HG03025 (cell line): Measurements from ENCODE around the gene STIMATE.

Experiments used
- ATAC-seq: cut with Tn5 transposase; IDR thresholded peaks from one replicate; pipeline ENCODE4 v1.9.1; 2021; ENCODE audit warnings: mild to moderate bottlenecking, moderate library complexity; ENCODE audit not compliant: unreplicated experiment, low FRiP score

The STIMATE gene

DNA sequence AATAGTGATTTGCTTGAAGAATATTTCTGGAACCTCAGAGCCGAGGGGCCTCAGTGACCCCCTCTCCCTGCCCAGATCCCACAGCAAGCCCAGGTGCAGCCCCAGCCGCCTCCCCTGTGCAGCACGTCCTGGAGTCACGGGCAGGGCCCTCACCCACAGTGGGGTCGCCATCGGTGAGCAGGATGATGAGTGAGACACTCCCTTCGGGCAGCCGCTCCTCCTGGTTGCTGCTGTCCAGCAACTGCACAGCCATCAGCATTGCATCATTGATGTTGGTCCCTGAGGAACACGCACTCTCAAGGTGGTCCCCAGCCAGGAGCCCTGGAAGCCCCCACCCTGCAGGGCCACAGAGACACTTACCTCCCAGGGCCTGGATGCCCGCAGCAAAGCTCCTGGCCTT, 73.3 kb downstream of the STIMATE start:
- ATAC-seq: no peak

DNA sequence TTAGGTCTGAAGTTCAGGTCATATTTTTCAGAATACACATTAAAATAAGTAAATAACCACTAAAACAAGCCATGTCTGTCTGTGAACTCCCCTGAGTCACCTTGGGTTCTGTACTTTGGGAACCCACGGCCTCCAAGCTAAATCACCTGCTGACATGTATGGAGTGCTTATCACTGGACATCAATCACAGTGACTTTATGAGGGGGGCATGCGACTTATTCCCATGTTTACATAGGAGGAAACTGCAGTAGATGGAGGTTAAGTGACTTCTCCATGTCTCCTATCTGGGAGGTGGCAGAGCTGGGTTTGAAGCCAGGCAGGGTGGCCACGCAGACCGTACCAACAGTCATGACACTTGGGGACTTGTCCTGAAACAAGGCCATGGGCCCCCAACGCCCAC, 75.0 kb downstream of the STIMATE start:
- no peak for ATAC-seq

DNA sequence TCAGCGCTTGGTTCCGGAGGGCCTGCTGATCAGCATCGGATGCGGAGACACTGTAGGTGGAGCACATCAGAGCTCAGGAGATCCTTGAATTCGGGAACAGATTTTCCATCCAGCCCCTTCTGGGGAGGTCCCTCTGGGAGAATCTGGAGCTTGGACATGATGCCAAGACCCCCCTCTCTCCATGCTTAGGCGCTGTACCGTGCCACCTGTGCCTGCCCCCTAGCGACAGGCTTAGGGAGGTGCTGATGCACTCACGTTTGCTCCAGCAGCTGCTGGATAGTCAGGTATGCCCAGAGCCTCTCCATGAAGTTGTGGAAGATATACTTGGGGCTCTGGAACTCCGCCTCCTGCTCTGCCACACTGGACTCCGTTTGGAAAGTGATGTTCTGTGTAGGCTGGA, 76.6 kb downstream of the STIMATE start:
- no peak for ATAC-seq

DNA sequence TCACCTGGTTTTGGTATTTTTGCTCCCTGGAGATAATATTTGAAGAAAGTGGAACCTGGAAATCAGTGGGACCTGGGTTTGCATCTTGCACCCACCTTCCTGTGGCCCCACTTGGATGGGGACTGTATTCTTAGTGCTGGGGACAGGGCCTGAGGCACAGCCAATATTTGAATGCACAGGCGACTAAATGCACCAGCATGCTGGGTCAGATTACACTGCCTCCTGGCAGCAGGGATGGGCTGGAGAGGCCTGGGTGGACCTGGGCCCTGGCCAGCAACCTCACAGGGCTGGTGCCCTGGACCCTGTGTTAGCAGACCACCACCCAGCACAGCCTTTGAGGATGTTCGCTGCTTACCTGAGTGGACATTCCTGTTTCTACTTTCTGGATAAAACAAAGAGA, 77.4 kb downstream of the STIMATE start:
- no peak for ATAC-seq

DNA sequence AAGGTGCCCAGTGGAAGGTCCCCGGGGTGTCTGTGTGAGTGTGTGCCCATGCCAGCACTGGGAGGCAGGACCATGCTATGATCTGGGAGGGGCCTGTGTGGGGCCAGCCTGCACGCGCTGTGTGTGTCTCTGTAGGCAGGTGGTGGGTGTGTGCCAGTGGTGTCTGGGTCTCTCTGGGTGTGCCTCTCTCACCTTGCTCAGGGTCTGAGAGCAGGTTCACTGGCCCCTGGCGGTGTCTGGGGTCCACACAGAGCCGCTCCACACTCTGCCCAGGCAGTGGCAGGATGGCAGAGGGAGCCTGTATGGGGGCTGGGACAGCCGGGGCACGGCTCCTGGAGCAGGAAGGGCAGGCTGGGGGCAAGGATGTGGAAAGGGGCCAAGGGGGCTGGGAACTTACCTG, 79.5 kb downstream of the STIMATE start:
- no peak for ATAC-seq

DNA sequence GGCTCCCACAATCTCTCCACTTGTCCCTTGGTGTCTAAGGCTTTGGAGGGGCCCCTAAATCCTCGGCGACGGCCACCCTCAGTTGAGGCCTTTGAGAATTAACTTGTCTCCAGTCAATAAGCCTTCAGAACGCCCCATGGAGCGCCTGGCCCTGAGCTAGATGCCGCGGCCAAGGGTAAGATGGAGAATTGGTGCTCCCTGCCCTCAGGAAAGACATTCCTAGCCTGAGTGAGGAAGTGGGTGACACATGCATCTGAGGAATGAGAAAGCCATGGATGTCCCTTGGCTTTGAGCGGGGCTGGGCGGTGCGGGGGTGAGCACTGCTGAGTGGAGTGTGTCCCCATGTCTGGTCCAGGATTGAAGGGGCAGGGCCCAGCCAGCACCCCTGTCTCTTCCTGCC, 80.1 kb downstream of the STIMATE start:
- ATAC-seq: no peak

DNA sequence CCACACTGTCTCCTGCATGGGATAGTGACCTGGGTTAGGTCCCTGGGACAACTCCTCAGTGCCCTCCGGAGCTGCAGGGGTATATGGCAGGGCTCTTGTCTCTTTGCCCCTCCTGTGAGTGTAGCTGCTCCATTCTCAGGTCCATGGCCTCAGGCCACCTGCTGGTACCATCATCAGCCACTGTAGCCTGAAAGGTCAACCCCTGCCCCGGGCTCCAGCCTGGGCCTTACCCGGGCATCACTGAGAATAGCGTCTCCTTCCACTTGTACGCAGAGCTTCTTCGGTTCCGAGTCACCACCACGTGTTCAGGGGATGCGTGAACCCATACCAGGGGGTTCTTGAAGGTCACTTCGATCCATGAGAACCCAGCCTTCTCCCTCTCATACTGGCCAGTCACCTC, 80.7 kb downstream of the STIMATE start:
- no peak for ATAC-seq

DNA sequence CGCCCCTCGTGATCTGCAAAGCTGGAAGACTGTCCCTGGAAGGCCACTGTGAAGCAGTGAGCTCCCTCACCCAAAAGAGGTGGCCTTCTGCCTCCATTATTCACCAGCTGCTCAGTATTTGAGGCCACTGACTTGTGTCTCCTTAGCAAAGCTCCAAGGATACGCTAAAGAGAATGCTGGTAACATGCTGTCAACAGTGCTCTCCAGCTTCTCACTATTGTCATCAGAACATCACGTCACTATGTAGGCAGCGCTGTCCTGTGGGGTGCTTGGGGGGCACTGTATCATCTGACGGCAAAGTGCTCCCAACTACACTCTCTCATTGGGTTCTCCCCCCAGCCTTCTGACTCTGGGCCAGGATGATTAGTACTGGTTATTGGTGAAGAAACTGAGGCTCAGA, 81.1 kb downstream of the STIMATE start:
- ATAC-seq: no peak

DNA sequence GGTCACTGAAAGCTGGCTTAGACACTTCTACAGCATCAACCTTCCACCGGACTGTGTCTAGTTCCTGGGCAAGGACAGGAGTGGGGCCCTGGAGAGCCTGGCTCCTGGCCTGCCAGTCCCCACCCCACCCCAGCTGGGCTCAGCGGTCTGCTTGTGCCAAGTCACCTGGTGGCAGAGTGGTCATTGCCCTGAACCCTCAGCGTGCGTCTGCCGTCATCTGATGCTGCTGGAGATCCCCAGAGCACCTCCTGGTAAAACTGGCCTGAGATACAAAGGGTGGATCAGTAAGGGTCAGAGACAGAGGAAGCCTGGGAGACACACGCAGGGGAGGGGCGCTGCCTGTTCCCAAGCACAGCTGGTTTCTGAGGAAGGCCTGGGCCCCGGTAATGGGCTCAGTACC, 83.5 kb downstream of the STIMATE start:
- ATAC-seq: no peak

DNA sequence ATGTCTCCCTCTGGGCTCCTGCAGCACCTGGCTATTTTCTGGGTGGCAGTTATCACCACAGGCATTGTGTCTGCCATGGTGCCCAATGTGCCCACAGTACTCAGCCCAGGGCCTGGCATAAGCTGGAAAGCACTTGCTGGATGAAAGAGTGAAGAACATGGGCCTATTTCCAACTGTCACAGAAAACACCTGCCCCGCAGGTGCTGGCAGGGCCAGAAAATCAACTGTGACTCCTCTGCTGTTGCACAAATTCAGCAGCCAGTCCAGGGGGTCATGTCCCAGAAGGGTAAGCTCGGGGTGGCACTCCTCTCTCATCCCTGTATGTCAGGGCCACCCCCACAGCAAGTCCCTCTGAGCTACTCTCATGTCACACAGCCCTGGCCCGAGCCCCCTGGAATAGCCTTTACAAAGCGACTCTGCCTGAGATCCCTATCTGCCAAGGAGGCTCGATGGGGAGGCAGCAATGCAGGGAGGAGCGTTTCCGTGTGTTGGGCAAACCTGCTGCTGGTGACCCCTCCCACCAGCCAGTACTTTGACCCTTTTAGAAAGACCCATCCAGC, 85.8 kb downstream of the STIMATE start:
- no peak for ATAC-seq

DNA sequence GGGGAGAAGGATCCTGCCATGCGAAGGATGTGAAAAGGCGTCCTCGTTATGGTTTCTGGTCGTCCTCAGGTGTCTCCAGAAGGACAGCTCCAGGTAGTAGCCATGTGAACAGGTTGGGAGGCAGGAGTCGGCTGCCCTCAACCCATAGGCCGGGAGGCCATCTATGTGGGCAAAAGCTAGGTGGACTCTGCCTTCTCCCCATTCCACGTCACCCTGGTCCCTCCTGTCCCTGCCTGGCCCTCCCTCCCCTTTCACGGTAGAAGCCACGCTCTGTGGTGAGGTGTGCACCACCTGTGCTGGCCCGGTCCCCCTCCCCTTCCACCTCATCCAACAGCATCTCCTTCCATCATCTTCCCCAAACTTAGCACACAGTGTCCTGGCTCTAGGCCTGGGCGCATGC, 86.4 kb downstream of the STIMATE start:
- ATAC-seq: no peak

DNA sequence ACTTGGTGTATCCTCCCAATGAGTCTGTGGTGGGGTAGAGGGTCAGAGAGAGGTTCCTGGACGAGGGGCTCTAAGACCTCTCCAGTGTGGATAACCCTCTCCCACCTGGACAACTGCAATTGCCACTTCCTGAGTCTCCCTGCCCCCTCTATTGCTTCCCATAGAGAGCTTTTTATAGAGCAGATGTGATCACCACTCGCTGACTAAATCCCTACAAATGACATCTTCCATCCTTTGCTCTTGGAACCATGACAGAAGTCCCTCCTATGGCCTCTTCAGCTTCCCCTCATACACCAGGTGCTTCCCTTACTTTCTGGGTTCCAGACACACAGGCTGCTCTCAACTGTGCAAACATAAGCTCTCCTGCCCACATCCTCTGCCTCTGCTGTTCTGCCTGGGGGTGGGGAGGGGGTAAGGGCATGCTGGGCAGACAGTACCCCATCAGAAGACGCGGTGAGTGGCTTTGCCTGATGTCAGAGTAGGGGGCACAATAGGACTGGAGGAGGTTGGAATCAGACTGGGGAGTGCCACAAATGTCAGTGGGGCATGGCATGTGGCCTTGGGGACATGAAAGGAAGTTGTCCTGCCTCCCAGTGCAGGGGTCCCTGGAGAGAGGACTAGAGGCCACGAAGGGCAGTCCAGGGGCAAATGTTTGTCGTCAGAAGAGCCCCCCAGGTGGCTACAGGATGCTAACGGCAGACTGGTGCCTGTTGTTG, 87.5 kb downstream of the STIMATE start:
- ATAC-seq: no peak

DNA sequence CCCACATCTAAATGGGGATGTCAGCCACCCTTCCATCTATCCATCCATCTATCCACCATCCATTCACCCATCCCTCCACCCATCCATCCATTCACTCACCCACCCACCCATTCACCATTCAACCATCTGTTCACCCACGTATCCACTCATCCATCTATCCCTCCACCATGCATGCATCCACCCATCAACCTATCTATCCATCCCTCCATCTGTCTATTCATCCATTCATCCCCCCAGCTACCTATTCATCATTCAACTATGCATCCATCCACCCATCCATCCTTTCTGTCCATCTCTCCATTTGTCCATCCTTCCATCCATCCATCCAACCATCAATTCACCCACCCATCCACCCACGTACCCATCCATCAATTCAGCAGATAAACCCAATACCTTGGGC, 88.2 kb downstream of the STIMATE start:
- no peak for ATAC-seq

DNA sequence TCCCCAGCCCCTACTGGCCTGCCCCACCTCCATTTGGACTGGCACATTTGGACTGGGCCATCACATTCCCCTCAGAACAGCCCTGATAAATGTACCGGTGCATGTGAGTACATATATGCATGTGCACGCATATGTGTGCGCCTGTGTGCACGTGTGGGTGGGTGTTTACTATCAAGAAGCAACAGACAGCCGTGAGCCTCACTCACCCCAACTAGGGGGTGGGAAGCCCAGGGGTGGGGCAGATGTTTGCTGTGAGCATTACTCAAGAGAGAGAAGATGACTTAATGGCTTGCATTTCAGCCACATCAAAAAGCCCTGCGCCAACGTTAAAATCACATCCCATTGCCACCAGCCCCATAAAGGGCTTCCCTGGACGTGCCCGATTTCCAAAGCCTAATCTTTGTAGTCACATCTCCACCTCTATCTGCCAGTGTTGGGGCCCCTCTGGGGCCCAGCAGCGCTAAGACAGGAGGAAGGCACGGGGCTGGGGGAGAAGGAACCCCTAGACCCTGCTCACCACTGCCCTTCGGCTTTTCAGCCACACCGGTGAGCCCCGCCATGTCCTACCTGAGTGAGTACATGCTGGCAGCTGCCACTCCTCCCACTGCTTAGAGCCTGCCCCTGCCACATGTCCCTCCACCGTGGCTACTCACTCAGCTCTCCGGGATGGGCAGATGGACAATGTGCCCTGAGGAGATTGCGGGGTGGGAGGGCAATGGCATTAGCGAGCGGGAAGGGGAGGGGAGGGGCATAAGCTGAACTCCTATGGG, 91.9 kb downstream of the STIMATE start:
- ATAC-seq: no peak

DNA sequence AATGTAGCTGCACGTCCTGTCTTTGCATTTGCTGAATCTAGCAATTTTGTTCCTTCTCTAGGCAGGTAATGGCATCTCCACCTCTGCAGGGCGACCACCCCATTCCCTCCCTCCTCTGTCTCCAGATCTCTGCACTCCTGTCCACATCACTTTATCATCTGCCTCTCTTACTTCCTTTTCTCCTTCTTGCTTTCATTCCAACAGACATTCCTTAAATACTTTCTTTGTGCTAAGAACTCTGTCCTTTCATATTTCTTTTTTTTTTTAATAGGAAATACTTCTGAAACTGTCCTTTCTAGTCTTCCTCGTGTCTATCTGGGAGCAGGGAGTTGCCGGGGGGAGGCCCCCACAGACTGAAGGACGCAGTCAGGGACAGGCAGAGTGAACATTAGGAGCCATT, 95.5 kb downstream of the STIMATE start:
- no peak for ATAC-seq

DNA sequence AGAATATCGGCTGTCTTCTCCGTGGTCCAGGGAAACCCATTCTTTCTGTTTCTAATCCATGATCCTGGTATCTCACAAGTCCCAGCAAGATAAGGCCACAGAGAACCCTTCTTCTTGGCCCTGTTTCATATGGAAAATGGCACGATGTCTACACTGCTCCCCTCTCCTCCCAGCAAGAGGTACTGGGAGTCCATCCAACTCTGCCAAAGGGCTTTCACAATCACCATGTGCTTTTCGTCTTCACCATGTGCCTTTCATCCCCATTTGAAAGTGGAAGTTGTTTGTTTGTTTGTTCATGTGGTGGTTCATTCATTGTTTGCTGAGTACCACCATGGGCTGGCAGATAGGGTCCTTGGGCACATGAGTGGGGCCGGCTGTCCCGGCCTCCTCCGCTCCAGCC, 97.3 kb downstream of the STIMATE start:
- no peak for ATAC-seq

DNA sequence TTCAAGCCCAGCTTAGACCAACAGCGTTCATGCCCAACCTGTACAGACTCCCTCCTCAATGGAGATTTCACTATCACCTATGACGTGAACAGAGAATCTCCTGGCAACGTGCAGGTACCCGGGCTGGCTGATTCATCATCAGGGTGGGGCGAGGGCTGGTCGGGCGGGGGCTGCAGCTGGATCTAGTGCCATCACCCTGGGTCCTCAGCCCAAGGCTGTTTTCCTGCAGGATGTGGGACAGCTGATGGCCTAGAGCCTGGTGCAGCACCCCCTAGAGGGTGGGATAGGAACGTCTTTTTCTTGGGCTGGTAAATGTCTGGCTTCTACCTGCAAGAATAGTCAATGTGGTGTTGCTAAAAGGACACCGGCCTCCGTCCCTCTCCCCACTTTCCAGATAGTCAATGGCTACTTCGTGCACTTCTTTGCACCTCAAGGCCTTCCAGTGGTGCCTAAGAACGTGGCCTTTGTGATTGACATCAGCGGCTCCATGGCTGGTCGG, 98.3 kb downstream of the STIMATE start:
- no peak for ATAC-seq

DNA sequence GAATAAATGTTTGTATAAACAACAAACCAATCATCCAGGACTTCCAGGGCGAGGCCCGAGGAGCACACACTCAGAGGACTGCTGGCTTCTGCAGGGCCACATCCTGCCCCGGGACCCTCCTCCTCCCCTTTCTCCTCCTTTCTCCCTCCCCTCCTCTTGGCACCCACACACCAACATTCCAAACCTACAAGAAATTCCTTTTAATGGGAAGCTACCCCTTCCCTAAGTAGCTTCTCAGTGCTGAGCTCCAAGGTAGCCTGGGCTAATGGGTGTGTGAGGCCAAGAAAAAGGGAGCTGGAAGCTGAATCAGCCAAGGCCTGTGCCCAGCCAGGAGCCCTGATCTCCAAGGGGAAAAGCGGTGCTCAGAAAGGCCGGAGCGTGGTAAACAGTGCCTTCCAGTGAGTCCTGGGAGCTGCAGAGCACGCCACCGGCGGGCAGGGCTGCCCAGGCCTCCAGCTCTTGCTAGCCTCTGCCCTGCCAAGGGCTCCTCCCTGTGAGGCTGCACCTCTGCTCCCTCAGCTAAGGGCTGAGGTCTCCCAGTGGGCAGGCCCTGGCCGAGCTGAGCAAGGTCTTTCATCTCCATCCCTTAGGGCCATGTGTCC, 98.9 kb downstream of the STIMATE start:
- no peak for ATAC-seq

DNA sequence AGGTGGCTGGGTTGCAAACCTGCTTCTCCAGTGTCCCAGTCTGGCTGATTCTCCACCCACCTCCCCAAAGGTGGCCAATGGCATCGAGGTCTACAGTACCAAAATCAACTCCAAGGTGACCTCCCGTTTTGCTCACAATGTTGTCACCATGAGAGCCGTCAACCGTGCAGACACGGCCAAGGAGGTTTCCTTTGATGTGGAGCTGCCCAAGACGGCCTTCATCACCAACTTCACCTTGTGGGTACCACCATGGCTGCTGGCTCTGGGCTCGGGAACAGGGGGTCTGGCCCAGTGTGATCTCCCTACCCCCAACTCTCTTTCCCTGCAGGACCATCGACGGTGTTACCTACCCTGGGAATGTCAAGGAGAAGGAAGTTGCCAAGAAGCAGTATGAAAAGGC, 100.9 kb downstream of the STIMATE start:
- no peak for ATAC-seq

DNA sequence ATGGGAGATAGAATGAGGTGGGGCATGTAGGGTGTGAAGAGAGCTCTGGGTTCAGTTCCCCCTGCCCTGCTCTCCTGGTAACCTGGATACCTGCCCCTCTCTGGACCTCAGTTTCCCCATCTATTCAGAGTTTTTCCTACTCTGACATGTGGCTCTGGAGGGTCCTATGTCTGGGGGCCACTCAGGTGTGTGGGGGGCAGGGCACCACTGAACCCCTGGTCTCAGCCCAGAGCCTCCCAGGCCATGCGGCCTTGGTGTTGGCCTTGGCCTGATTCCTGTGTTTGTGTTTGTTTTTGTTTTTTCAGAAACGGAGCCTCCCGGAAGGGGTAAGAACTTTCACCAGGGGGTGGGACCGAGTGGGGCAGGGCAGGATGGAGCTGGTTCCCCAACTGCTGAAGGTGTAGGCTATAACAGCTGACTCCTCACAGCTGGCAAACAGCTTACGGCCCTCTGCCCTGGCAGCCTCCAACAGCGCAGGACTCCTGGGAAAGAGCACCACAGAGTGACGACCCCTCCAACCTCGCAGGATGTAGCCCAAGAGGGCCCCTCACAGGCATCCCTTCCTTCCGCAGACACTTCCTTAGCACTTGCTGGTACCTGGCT, 101.9 kb downstream of the STIMATE start:
- no peak for ATAC-seq

DNA sequence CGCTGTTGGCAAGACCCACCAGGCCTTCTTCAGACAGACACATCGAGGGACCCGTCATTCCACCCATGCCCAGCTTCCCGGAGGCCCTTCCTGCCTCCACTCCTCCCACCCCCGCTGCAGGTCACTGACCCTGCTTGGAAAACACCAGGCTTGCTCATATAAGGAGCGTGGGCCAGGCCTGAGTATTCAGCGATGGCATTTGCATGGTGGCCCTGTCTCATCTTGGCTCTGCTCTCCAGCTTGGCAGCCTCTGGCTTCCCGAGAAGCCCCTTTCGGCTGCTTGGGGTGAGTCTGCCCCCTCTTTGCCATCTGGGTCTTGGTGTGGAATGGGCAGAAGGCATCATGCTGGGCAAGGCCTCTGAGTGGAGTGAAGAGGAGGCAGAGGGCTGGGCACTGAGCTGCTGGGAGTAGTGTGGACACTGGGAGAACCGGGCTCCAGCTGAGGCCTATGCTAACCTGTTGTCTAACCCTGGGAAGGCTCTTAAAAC, 102.7 kb downstream of the STIMATE start, which contains the start of gene ITIH3:
Gene ITIH3, plus strand, starts transcription at position 185 of the 488 bp plus-strand sequence. Its CDS starts 8 bp downstream, at position 193.
- no peak for ATAC-seq
